T-helper 2 cell treated with Interferon-gamma antibody and Interleukin-4, amounts not matched to agents 5 μg/mL and 100 μg/mL, for 36 hours (primary cell): Measurements from ENCODE around the gene AHNAK.
"Not testable (repeated sequence)": the region's sequence is repeated elsewhere in the genome, so short reads cannot be mapped to it uniquely, and the experiment has no call there.

Experiments
- DNase-seq: peaks from one replicate; pipeline ENCODE4 v3.0.0; 2021; ENCODE audit warnings: low spot score
- H3K27ac Mint-ChIP-seq: one replicate; pipeline ENCODE4 v1.8.0; 2021; ENCODE audit warnings: mild to moderate bottlenecking, mixed read lengths
- H3K27me3 Mint-ChIP-seq: one replicate; pipeline ENCODE4 v1.8.0; 2021; ENCODE audit warnings: low read depth, mixed read lengths
- H3K36me3 Mint-ChIP-seq: one replicate; pipeline ENCODE4 v1.8.0; 2021; ENCODE audit warnings: low read depth, mixed read lengths
- H3K4me1 Mint-ChIP-seq: one replicate; pipeline ENCODE4 v1.8.0; 2021; ENCODE audit warnings: low read depth, mixed read lengths
- H3K4me3 Mint-ChIP-seq: one replicate; pipeline ENCODE4 v1.8.0; 2022; ENCODE audit warnings: mild to moderate bottlenecking, moderate library complexity, mixed read lengths
- H3K9me3 Mint-ChIP-seq: one replicate; pipeline ENCODE4 v1.8.0; 2021; ENCODE audit warnings: mixed read lengths

AHNAK gene

GRCh38 chr11:62550478-62550877 lies 3.9 kb upstream of the AHNAK start:
- Mint-ChIP-seq H3K27ac (peak overlapping the region; percentile 99), H3K4me1 (peaks cover 61% of the 10 kb centered on the region)
- H3K27me3 Mint-ChIP-seq, DNase-seq, H3K9me3 Mint-ChIP-seq, H3K36me3 Mint-ChIP-seq, H3K4me3 Mint-ChIP-seq: not testable (repeated sequence)

GRCh38 chr11:62548545-62549335 lies 2.1 kb upstream of the AHNAK start:
- peaks cover 6% of the 10 kb centered on the region for H3K27me3 Mint-ChIP-seq
- peaks cover 6% of the 10 kb centered on the region for H3K36me3 Mint-ChIP-seq
- H3K9me3 Mint-ChIP-seq = no peaks in the 10 kb centered on the region
- H3K27ac Mint-ChIP-seq = no peak overlapping the region
- H3K4me3 Mint-ChIP-seq = no peak overlapping the region
- peaks cover 50% of the 10 kb centered on the region for H3K4me1 Mint-ChIP-seq
- no peak for DNase-seq

GRCh38 chr11:62547691-62548281 lies 1.2 kb upstream of the AHNAK start:
- Mint-ChIP-seq H3K36me3 (peaks cover 8% of the 10 kb centered on the region), H3K9me3 (no peaks in the 10 kb centered on the region), H3K27ac (peak overlapping the region; percentile 72), H3K4me1 (peaks cover 51% of the 10 kb centered on the region), H3K4me3 (peak overlapping the region; percentile 81), H3K27me3 (peaks cover 6% of the 10 kb centered on the region)
- no peak for DNase-seq

- peaks cover 52% of the 10 kb centered on the region for H3K4me1 Mint-ChIP-seq
- peaks cover 6% of the 10 kb centered on the region for H3K27me3 Mint-ChIP-seq
- H3K9me3 Mint-ChIP-seq = no peaks in the 10 kb centered on the region
- DNase-seq = no peak
- H3K4me3 Mint-ChIP-seq = peak overlapping the region; percentile 81
- H3K27ac Mint-ChIP-seq = peak overlapping the region; percentile 75
- peaks cover 9% of the 10 kb centered on the region for H3K36me3 Mint-ChIP-seq
These were observed 471 bp upstream of the AHNAK start for GRCh38 chr11:62546929-62547625.

GRCh38 chr11:62545437-62546243 lies 966 bp downstream of the AHNAK start:
- peak; percentile 76 for DNase-seq
- peaks cover 6% of the 10 kb centered on the region for H3K27me3 Mint-ChIP-seq
- peaks cover 53% of the 10 kb centered on the region for H3K4me1 Mint-ChIP-seq
- H3K9me3 Mint-ChIP-seq = no peaks in the 10 kb centered on the region
- peak overlapping the region; percentile 96 for H3K4me3 Mint-ChIP-seq
- peaks cover 19% of the 10 kb centered on the region for H3K36me3 Mint-ChIP-seq
- peak overlapping the region; percentile 92 for H3K27ac Mint-ChIP-seq

- Mint-ChIP-seq H3K27ac (peak overlapping the region; percentile 84), H3K36me3 (peaks cover 19% of the 10 kb centered on the region), H3K9me3 (no peaks in the 10 kb centered on the region), H3K4me3 (peak overlapping the region; percentile 96), H3K4me1 (peaks cover 50% of the 10 kb centered on the region), H3K27me3 (peaks cover 6% of the 10 kb centered on the region)
- DNase-seq = peak; percentile 39
These were observed 1.8 kb downstream of the AHNAK start for GRCh38 chr11:62544581-62545436.

- peak overlapping the region; percentile 96 for H3K4me3 Mint-ChIP-seq
- peak overlapping the region; percentile 84 for H3K27ac Mint-ChIP-seq
- H3K9me3 Mint-ChIP-seq = no peaks in the 10 kb centered on the region
- H3K27me3 Mint-ChIP-seq = peaks cover 6% of the 10 kb centered on the region
- no peak for DNase-seq
- H3K36me3 Mint-ChIP-seq = peaks cover 19% of the 10 kb centered on the region
- peaks cover 52% of the 10 kb centered on the region for H3K4me1 Mint-ChIP-seq
These were observed 2.7 kb downstream of the AHNAK start for GRCh38 chr11:62543680-62544444.

GRCh38 chr11:62542750-62543567 lies 3.6 kb downstream of the AHNAK start:
- peaks cover 21% of the 10 kb centered on the region for H3K36me3 Mint-ChIP-seq
- H3K9me3 Mint-ChIP-seq = no peaks in the 10 kb centered on the region
- peak overlapping the region; percentile 82 for H3K27ac Mint-ChIP-seq
- H3K4me3 Mint-ChIP-seq = peak overlapping the region; percentile 96
- peaks cover 57% of the 10 kb centered on the region for H3K4me1 Mint-ChIP-seq
- H3K27me3 Mint-ChIP-seq = peaks cover 6% of the 10 kb centered on the region
- DNase-seq = peak; percentile 69

GRCh38 chr11:62542111-62542745 lies 4.4 kb downstream of the AHNAK start:
- Mint-ChIP-seq H3K4me1 (peaks cover 51% of the 10 kb centered on the region), H3K36me3 (peaks cover 21% of the 10 kb centered on the region), H3K4me3 (peak overlapping the region; percentile 96), H3K9me3 (no peaks in the 10 kb centered on the region), H3K27me3 (no peaks in the 10 kb centered on the region), H3K27ac (peak overlapping the region; percentile 82)
- DNase-seq = no peak

- peaks cover 51% of the 10 kb centered on the region for H3K4me1 Mint-ChIP-seq
- peak overlapping the region; percentile 82 for H3K27ac Mint-ChIP-seq
- H3K27me3 Mint-ChIP-seq = no peaks in the 10 kb centered on the region
- peak; percentile 17 for DNase-seq
- H3K36me3 Mint-ChIP-seq = peaks cover 25% of the 10 kb centered on the region
- no peaks in the 10 kb centered on the region for H3K9me3 Mint-ChIP-seq
- H3K4me3 Mint-ChIP-seq = peak overlapping the region; percentile 96
These were observed 5.6 kb downstream of the AHNAK start for GRCh38 chr11:62540804-62541701.
